CD4-positive, alpha-beta T cell (primary cell): Measurements from ENCODE around the gene SYT3. TPM values are rescaled to one million over a fixed set of nuclear protein-coding genes. Genes with fewer than 3 reads are reported as not detected.
A peak's percentile ranks its signal among the peaks of the same experiment; 100 is the strongest.
"Not testable (repeated sequence)": the region's sequence is repeated elsewhere in the genome, so short reads cannot be mapped to it uniquely, and the experiment has no call there.

Source experiments
- ATAC-seq: fragments of 200-7000 bp; cut with Tn5 transposase; one replicate; pipeline ENCODE4 v1.10.0; 2022; ENCODE audit warnings: mild to moderate bottlenecking; ENCODE audit not compliant: poor library complexity
- CTCF ChIA-PET: fragments of 350-600 bp; sonication (Branson Sonifier 250); formaldehyde crosslinking; loops from one replicate; lab custom pipeline; 2021; ENCODE audit warnings: antibody characterized with exemption, inconsistent platforms; lab: Charles Lee
- POLR2A ChIA-PET: fragments of 350-600 bp; sonication (Branson Sonifier 250); formaldehyde crosslinking; loops from one replicate; lab custom pipeline; 2021; ENCODE audit warnings: antibody characterized with exemption, inconsistent platforms; lab: Charles Lee
- DNase-seq, 14 experiments: peaks; one replicate each; pipeline ENCODE4 v3.0.0-alpha.2; 2013 to 2020; ENCODE audit warnings: mixed read lengths in 2 of 14
- H3K27ac ChIP-seq, 2 donors: one replicate each; pipeline versions ENCODE4 v1.5.1 to v1.7.0; 2013; ENCODE audit warnings: low read length in 2 of 2, low read depth in 1 of 2, mild to moderate bottlenecking in 1 of 2
- H3K27me3 ChIP-seq, 2 experiments: 1 replicate in 1 of 2; 2 replicates in 1 of 2; pipeline versions ENCODE4 v1.6.1 to v1.7.0; 2013; ENCODE audit warnings: low read length in 2 of 2, control low read depth in 1 of 2, mild to moderate bottlenecking in 1 of 2, moderate library complexity in 1 of 2; ENCODE audit not compliant: insufficient read depth in 2 of 2, control insufficient read depth in 1 of 2
- H3K36me3 ChIP-seq: one replicate; pipeline ENCODE4 v1.6.1; 2013; ENCODE audit warnings: low read length, control low read depth; ENCODE audit not compliant: insufficient read depth
- H3K4me1 ChIP-seq: one replicate; pipeline ENCODE4 v1.6.1; 2013; ENCODE audit warnings: low read length, control low read depth; ENCODE audit not compliant: insufficient read depth
- H3K4me3 ChIP-seq: one replicate; pipeline ENCODE4 v1.5.1; 2013; ENCODE audit warnings: mild to moderate bottlenecking, low read length, moderate library complexity
- H3K9me3 ChIP-seq, 2 experiments: 1 replicate in 1 of 2; 2 replicates in 1 of 2; pipeline versions ENCODE4 v1.6.1 to v1.7.0; 2013; ENCODE audit warnings: low read length in 2 of 2, mild to moderate bottlenecking in 2 of 2, control low read depth in 1 of 2, moderate library complexity in 1 of 2; ENCODE audit not compliant: control insufficient read depth in 1 of 2, insufficient read depth in 1 of 2
- H3K27ac Mint-ChIP-seq: one replicate; pipeline ENCODE4 v1.8.0; 2020; ENCODE audit warnings: mixed read lengths
- H3K27me3 Mint-ChIP-seq: one replicate; pipeline ENCODE4 v1.8.0; 2021; ENCODE audit warnings: mixed read lengths
- H3K36me3 Mint-ChIP-seq: one replicate; pipeline ENCODE4 v1.8.0; 2021; ENCODE audit warnings: low read depth, mixed read lengths
- H3K4me1 Mint-ChIP-seq: one replicate; pipeline ENCODE4 v1.8.0; 2021; ENCODE audit warnings: low read depth, mixed read lengths
- H3K4me3 Mint-ChIP-seq: one replicate; pipeline ENCODE4 v1.8.0; 2020; ENCODE audit warnings: mild to moderate bottlenecking, mixed read lengths
- H3K9me3 Mint-ChIP-seq: one replicate; pipeline ENCODE4 v1.8.0; 2020; ENCODE audit warnings: mixed read lengths
- intact Hi-C, 2 experiments: fragments of 100-400 bp; cut with DNase I in 1 of 2; cut with micrococcal nuclease in 1 of 2; formaldehyde crosslinking; loops; one replicate each; pipeline versions ENCODE4 v1.15.1 to v1.9.0; 2023 to 2025; cut with DNase I, micrococcal nuclease
- total RNA-seq, 174 experiments: library from RNA in 2 of 174; stranded (reverse) in 2 of 174; gene quantifications; one replicate each; pipeline ENCODE4 v1.2.3 and lab custom pipeline; 2021 to 2026
- TF ChIP-seq, protein P1 (sequence below): fragments of 200-600 bp; IDR thresholded peaks from one replicate; pipeline ENCODE4 v1.8.0; 2022; ENCODE audit warnings: antibody characterized with exemption, mild to moderate bottlenecking

Gene SYT3
- total RNA-seq, 2 experiments from 2014 or later: not detected

DNA sequence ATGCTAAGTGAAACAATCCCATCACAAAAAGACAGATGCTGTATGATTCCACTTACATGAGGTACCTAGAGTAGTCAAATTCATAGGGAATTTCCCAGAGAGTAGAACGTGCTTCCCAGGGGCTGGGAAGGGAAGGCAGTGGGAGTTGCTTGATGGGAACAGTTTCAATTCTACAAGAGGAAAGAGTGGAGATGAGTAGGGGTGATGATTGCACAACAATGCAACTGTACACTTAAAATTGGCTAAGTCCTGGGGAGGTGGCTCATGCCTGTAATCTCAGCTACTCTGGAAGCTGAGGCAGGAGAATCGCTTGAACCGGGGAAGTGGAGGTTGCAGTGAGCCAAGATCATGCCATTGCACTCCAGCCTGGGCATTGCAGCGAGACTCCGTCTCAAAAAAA lies 21.3 kb downstream of the SYT3 start:
- H3K9me3 Mint-ChIP-seq, H3K27ac ChIP-seq, H3K4me1 Mint-ChIP-seq, H3K36me3 ChIP-seq, ATAC-seq, CTCF ChIA-PET, POLR2A ChIA-PET, DNase-seq, H3K36me3 Mint-ChIP-seq, H3K4me3 Mint-ChIP-seq, H3K4me1 ChIP-seq, H3K27ac Mint-ChIP-seq, H3K4me3 ChIP-seq, intact Hi-C loops, H3K27me3 ChIP-seq, H3K9me3 ChIP-seq: not testable (repeated sequence)
- H3K27me3 Mint-ChIP-seq: peaks cover 13% of the 10 kb centered on the region

- intact Hi-C loops, H3K4me3 Mint-ChIP-seq, H3K27ac ChIP-seq, POLR2A ChIA-PET, H3K36me3 Mint-ChIP-seq, H3K27ac Mint-ChIP-seq, CTCF ChIA-PET, DNase-seq, H3K27me3 ChIP-seq, H3K9me3 ChIP-seq, H3K4me3 ChIP-seq, H3K9me3 Mint-ChIP-seq, ATAC-seq, H3K4me1 ChIP-seq, H3K36me3 ChIP-seq: not testable (repeated sequence)
- H3K4me1 Mint-ChIP-seq: peaks cover 10% of the 10 kb centered on the region
- peaks cover 32% of the 10 kb centered on the region for H3K27me3 Mint-ChIP-seq
Measured at GRCh38 chr19:50612504-50613404, 26.9 kb downstream of the SYT3 start.

DNA sequence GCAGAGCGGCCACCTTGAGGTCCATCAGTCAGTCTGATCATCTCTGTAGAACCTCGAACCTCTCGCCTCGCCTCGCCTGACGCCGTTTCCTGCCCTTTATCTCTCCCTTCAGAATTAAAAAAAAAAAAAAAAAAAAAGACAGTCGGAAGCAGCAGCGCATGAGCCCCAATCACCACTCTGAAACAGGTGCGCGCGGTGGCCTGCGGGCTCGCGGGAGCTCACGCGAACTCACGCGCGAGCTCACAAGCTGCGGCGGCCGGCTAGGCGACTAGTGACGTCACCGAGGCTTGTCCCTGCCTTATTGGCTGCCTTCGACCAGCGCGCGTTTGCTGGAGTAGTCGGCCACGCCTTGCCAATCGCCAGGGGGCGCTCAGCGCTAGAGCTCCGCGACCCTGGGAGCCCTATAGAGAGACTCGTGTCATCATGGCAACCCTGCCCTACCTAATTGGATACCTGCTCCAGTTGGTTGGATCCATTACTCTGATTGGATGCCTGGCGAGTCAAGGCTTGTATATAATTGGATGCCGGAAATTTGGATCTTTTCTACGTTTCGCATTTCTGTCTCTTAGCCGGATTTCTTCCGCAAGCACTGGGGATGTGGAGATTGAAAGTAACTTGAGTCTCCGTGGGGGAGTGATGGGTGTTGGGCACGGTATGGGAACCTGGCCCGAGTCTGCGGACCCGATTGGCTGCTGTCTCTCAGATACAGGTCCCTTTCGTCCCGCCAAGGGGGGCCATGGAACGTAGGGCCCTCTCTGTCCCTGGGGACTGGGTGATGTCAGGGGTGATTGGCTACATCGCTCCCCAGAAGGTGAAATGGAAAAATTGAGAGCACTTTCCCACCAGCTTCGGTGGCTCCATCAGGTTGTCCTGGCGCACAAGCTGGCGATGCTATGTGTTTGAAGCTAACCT lies 31.6 kb downstream of the SYT3 start:
- intact Hi-C loops: loop anchor here (2.0 kb wide), 1 partner anchor 175 kb away; no protein-coding TSS in a partner anchor
- TF ChIP-seq, protein P1, sequence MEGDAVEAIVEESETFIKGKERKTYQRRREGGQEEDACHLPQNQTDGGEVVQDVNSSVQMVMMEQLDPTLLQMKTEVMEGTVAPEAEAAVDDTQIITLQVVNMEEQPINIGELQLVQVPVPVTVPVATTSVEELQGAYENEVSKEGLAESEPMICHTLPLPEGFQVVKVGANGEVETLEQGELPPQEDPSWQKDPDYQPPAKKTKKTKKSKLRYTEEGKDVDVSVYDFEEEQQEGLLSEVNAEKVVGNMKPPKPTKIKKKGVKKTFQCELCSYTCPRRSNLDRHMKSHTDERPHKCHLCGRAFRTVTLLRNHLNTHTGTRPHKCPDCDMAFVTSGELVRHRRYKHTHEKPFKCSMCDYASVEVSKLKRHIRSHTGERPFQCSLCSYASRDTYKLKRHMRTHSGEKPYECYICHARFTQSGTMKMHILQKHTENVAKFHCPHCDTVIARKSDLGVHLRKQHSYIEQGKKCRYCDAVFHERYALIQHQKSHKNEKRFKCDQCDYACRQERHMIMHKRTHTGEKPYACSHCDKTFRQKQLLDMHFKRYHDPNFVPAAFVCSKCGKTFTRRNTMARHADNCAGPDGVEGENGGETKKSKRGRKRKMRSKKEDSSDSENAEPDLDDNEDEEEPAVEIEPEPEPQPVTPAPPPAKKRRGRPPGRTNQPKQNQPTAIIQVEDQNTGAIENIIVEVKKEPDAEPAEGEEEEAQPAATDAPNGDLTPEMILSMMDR: no peak
- peaks cover 0 to 28% of the 10 kb centered on the region in 2 experiments for H3K9me3 ChIP-seq
- H3K9me3 Mint-ChIP-seq: peaks cover 7% of the 10 kb centered on the region
- peaks cover 10% of the 10 kb centered on the region for H3K4me1 Mint-ChIP-seq
- H3K27ac ChIP-seq: no peak overlapping the region
- H3K4me1 ChIP-seq: peaks cover 13% of the 10 kb centered on the region
- no peak overlapping the region for H3K4me3 ChIP-seq
- H3K4me3 Mint-ChIP-seq: no peak overlapping the region
- POLR2A ChIA-PET: no interaction called here
- ATAC-seq: peak; percentile 89
- no peaks in the 10 kb centered on the region for H3K36me3 ChIP-seq
- no peak overlapping the region for H3K27ac Mint-ChIP-seq
- H3K36me3 Mint-ChIP-seq: no peaks in the 10 kb centered on the region
- CTCF ChIA-PET: interaction anchor here (0.7 kb wide), 1 partner anchor 174 kb away, joined by 3 read pairs; no protein-coding TSS in a partner anchor
- DNase-seq: peak; percentile 6 to 82 (median 58)
- H3K27me3 ChIP-seq: peaks cover 15% of the 10 kb centered on the region in 2 experiments
- peaks cover 52% of the 10 kb centered on the region for H3K27me3 Mint-ChIP-seq
